Embryonic facial prominence (tissue), 1 donor: ENCODE measurements around the gene IKZF1.

Experiments
- DNase-seq: peaks from one replicate; pipeline ENCODE4 v3.0.0-alpha.2; 2016; ENCODE audit errors: extremely low spot score

The IKZF1 gene

GRCh38 chr7:50283731-50284130, 20.8 kb upstream of the IKZF1 start:
- DNase-seq: no peak

GRCh38 chr7:50284296-50284695, 20.2 kb upstream of the IKZF1 start:
- no peak for DNase-seq

DNA sequence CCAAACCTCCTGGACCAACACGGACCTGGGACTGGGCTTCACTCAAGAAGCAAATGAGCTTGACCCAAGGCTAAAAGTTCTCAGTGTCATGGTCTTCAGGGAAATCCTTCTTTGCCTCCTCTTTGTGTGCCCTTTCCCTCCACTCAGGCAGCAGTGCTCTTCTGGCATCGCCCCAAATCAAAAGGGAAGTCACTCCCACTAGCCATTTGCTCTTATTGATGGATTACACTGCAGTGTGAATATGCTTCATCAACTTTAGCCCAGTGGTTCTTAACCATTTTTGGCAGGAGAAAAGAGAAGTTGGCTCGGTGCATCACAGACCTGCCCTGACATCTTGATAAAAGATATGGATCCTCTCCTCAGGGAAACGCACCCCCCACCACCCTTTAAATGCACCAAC, 19.2 kb upstream of the IKZF1 start:
- no peak for DNase-seq

GRCh38 chr7:50287129-50287528, 17.4 kb upstream of the IKZF1 start:
- no peak for DNase-seq

GRCh38 chr7:50292165-50292757, 12.3 kb upstream of the IKZF1 start:
- no peak for DNase-seq

DNA sequence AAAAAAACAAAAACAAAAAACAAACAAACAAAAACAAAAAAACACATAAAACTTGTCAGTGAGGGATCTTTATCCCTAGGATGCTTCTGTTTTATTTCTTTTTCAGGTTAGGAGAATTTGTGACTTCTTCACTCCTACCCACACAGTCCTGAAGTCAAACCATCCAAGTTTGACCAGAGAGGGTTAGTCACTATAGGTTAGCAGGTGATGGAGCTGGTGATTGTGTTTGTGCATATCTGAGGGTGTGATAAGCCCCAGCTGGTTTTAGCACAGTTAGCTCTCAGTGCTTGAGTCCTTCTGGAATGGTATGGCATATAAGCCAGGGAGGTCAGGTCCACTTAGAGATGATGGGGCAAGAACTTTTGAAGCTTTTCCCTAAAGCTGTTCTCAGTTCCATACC, 11.8 kb upstream of the IKZF1 start:
- no peak for DNase-seq

DNA sequence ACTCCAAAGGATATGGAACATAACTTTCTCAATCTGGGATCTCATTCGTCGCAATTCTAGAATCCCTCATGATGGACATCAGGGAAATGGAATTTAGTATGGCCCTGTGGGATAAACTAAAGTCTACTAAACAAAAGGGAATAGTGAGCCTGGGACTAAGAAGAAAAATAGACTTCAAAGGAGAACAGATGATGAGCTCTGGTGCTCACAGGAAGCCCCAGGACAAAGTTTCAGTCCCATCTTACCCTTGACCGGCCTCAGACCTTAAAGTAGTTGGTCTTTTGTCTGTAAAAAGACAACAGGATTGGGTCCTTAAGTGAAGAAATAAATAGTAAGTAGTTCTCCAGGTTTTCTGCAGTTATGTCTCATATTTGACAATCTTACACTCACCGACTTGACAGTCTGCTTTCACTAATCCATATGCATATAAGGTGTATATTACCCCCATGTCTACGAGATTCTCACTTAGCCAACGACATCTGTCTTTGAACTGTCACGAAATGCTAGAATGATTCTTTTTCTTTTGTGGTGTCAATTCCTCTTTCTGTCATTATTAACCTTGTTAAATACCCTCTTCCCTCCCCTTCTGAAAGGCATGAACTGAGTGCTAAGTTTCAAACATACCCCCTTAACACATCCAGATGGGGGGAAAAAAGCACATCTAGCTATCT, 10.9 kb upstream of the IKZF1 start:
- DNase-seq: no peak

DNA sequence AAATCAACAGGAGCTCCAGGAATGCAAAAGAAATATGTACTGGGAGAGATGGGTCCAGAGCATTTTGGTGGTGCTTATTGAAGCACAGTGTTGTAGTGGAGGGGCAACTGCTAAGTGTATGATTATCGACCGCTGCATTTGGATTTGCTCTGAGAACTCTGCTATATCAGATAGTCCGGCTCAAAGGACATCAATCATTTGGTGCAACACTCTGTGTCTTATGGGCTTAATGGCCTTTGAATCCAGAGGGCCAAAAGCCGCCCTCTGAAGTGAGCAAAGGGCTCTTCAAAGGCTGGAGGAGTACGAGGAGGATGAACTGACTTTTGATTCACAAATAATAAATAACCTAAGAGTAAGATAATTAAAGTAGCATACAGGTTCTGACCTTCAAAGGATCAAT, 9.4 kb upstream of the IKZF1 start:
- no peak for DNase-seq

DNA sequence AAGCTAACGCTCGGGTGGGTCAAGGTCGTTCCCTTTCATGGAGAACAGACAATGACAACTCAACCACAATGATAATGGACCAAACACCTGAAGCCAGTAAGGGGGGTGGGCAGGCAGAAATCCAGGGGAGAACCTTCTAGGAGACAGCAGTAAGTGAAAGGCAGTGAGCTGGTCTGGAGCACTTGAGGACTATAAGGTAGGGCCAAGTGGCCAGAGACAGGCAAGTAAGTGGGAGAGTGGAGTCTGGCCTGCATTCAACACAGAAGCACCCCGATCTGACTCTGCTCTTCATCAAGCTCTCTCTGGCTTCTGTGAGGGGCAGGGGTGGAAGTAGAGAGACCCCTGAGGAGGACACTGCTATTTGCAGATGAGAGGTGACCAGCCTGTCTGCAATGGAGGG, 7.7 kb upstream of the IKZF1 start:
- no peak for DNase-seq

GRCh38 chr7:50298811-50299562, 5.5 kb upstream of the IKZF1 start:
- DNase-seq: no peak

DNA sequence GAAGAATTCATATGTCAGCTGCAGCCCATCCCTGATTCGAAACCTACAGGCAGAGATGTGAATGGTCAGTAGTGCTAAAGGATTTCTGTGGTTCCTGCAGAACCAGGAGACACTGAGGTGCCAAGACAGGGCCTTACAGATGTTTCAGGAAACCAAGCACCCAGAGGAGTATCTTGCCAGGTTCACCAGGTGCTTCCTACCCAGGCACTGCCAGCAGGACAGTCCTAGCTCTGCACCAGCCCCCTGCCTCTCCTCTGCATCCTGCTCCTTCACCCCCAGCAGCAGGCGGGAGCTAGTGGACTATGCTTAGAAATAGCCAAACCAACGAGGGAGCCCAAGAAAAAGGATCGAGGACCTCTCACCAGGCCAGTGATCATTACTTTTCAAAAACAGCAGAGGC, 4.2 kb upstream of the IKZF1 start:
- no peak for DNase-seq

DNA sequence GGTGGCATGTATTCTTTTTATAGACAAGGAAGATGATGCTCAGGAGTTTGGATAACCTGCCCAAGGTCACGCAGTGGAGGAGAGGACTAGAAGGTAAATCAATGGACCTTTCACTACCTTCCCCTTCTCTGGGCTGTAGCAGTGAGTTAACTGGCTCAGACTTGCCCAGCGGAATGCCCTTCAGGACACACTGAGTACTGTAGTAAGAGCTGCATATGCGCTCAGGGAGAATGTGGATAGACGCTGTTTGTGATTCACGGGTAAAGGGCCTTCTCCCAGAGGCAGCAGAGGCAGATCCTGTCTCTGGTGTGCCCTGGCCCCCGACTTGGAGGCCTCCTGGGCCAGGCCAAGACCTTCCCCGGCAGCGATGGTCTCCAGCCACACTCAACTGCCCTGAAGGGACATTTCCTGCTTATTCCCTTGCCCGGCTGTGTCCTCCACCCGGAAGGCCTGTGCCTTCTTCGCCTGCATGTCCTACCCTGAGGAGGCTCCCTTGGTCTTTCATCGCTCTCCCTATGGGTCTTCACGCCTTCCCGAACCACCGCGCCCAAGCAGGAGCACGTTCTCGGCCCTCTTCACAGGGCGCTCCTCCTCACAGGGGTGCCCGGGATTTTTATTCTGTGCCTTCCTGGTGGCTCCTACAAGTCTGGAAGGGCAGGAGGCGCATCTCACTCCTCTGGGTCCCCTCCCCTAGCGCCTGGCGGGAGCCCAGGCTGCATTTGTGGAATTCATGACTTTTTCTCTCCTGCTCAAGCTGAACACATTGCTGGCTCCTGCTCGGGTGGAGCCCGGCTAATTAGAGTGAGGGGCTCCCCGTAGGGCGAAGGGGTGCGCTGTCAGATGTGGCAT, 1.8 kb upstream of the IKZF1 start:
- no peak for DNase-seq

- no peak for DNase-seq
Measured at GRCh38 chr7:50303335-50304128, 984 bp upstream of the IKZF1 start.

GRCh38 chr7:50304911-50305582, 531 bp downstream of the IKZF1 start:
- DNase-seq: no peak

- DNase-seq: no peak
Measured at GRCh38 chr7:50305583-50306493, 1.3 kb downstream of the IKZF1 start.

GRCh38 chr7:50306494-50307367, 2.2 kb downstream of the IKZF1 start:
- no peak for DNase-seq

- no peak for DNase-seq
Measured at GRCh38 chr7:50307368-50308032, 3.0 kb downstream of the IKZF1 start.

DNA sequence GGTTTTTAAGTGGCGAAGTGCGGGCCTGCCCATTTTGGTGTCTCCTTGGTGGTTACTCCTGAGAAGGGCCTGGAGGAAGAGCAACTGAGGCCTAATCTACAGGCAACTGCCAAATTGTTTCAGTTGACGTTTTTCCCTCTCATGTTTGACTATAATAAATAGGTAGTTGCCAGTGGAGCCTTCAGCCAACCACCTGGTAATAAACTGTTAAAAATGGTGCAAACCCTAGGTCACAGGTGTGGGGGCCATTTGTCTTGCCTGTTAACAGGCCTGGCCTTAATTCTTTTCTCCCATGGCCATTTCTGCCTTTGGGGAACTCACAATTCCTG, 3.7 kb downstream of the IKZF1 start:
- DNase-seq: no peak
